H1 (cell line): Measurements from ENCODE around the gene ATP2C1.

Experiments
- PHF8 ChIP-seq: fragments of 200-600 bp; sonication (generic); conservative IDR thresholded peaks from 2 replicates; pipeline ENCODE4 v1.7.1; 2012; ENCODE audit warnings: low read depth, mild to moderate bottlenecking, inconsistent platforms, low read length, moderate library complexity
- POLR2A ChIP-seq, 2 experiments: IDR thresholded peaks; 1 replicate in 1 of 2; 2 replicates in 1 of 2; pipeline ENCODE4 v1.6.1; 2011; ENCODE audit warnings: low read depth in 2 of 2, low read length in 2 of 2, mild to moderate bottlenecking in 2 of 2; ENCODE audit errors: control extremely low read depth in 1 of 2
- RAD21 ChIP-seq, 2 experiments: IDR thresholded peaks in 1 of 2; conservative IDR thresholded peaks in 1 of 2; 2 replicates each; pipeline ENCODE4 v1.6.1; 2011; ENCODE audit warnings: low read depth in 2 of 2, low read length in 2 of 2, improper control_type of control experiment in 1 of 2, inconsistent platforms in 1 of 2, mild to moderate bottlenecking in 1 of 2, moderate library complexity in 1 of 2
- TF ChIP-seq, protein P1 (sequence below), 3 experiments: IDR thresholded peaks; 1 replicate in 2 of 3; 2 replicates in 1 of 3; pipeline versions ENCODE4 v1.5.1 to v1.6.1; 2011; ENCODE audit warnings: low read length in 3 of 3, mild to moderate bottlenecking in 3 of 3, inconsistent platforms in 2 of 3, low read depth in 1 of 3, moderate library complexity in 1 of 3; ENCODE audit not compliant: insufficient read depth in 1 of 3; ENCODE audit errors: control extremely low read depth in 1 of 3

GRCh38 chr3:131018970-131019369 lies 125.1 kb downstream of the ATP2C1 start:
- TF ChIP-seq, protein P1, sequence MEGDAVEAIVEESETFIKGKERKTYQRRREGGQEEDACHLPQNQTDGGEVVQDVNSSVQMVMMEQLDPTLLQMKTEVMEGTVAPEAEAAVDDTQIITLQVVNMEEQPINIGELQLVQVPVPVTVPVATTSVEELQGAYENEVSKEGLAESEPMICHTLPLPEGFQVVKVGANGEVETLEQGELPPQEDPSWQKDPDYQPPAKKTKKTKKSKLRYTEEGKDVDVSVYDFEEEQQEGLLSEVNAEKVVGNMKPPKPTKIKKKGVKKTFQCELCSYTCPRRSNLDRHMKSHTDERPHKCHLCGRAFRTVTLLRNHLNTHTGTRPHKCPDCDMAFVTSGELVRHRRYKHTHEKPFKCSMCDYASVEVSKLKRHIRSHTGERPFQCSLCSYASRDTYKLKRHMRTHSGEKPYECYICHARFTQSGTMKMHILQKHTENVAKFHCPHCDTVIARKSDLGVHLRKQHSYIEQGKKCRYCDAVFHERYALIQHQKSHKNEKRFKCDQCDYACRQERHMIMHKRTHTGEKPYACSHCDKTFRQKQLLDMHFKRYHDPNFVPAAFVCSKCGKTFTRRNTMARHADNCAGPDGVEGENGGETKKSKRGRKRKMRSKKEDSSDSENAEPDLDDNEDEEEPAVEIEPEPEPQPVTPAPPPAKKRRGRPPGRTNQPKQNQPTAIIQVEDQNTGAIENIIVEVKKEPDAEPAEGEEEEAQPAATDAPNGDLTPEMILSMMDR (IDR thresholded peaks at IDR 0.05; ENCODE audit: control extremely low read depth in 1 of 3, insufficient read depth in 1 of 3, low read depth in 1 of 3, low read length in 3 of 3): no peak
- TF ChIP-seq POLR2A (IDR thresholded peaks at IDR 0.05; ENCODE audit: control extremely low read depth in 1 of 2, low read depth in 2 of 2, low read length in 2 of 2) (no peak), PHF8 (no peak), RAD21 (IDR thresholded peaks at IDR 0.05 in 1 of 2, conservative IDR thresholded peaks at IDR 0.05 in 1 of 2; ENCODE audit: low read depth in 2 of 2, low read length in 2 of 2) (no peak)
